Tibial artery (tissue), 4 donors: ENCODE data around the gene SMC3.

Experiments used
- DNase-seq, 2 donors: peaks; one replicate each; pipeline ENCODE4 v3.0.0-alpha.2; 2019
- H3K27ac ChIP-seq, 2 donors: fragments of 200-600 bp; sonication (generic) in 1 of 2; 1 replicate in 1 of 2; 2 replicates in 1 of 2; pipeline ENCODE4 v1.5.1; 2018 to 2019; ENCODE audit warnings: mild to moderate bottlenecking in 1 of 2
- H3K27me3 ChIP-seq, 2 donors: fragments of 200-600 bp; sonication (generic) in 1 of 2; one replicate each; pipeline versions ENCODE4 v1.5.1 to v1.6.0; 2016 to 2019
- H3K36me3 ChIP-seq, 3 donors: fragments of 200-600 bp; sonication (generic) in 2 of 3; one replicate each; pipeline ENCODE4 v1.5.1; 2016 to 2019; ENCODE audit warnings: mild to moderate bottlenecking in 2 of 3
- H3K4me1 ChIP-seq, 4 donors: fragments of 200-600 bp; sonication (generic) in 2 of 4; 1 replicate in 3 of 4; 2 replicates in 1 of 4; pipeline ENCODE4 v1.5.1; 2016 to 2019
- H3K4me3 ChIP-seq, 2 donors: fragments of 200-600 bp; sonication (generic) in 1 of 2; 1 replicate in 1 of 2; 2 replicates in 1 of 2; pipeline ENCODE4 v1.5.1; 2018 to 2019; ENCODE audit warnings: mild to moderate bottlenecking in 2 of 2
- H3K9me3 ChIP-seq, 3 donors: fragments of 200-600 bp; sonication (generic) in 1 of 3; one replicate each; pipeline ENCODE4 v1.5.1; 2016 to 2019
- CTCF ChIP-seq, 2 experiments: fragments of 200-600 bp in 1 of 2; fragments of 450-650 bp in 1 of 2; IDR thresholded peaks; one replicate each; pipeline ENCODE4 v1.5.1; 2017 to 2019; ENCODE audit warnings: antibody characterized with exemption in 2 of 2, mild to moderate bottlenecking in 1 of 2, moderate library complexity in 1 of 2
- intact Hi-C: fragments of 100-400 bp; cut with DNase I; formaldehyde crosslinking; loops from one replicate; pipeline ENCODE4 v1.15.0; 2023; ENCODE audit warnings: low total_unique reads

SMC3 gene

GRCh38 chr10:110613996-110614495, 46.6 kb downstream of the SMC3 start:
- H3K9me3 ChIP-seq: no peaks in the 10 kb centered on the region
- intact Hi-C loops: loop anchor here (5.0 kb wide), 1 partner anchor 58 kb away; no protein-coding TSS in a partner anchor

GRCh38 chr10:110615057-110615747, 47.7 kb downstream of the SMC3 start:
- no peaks in the 10 kb centered on the region for H3K9me3 ChIP-seq
- no peak overlapping the region for H3K27ac ChIP-seq
- no peak for DNase-seq
- no peak for TF ChIP-seq CTCF (IDR thresholded peaks at IDR 0.05)
- no peaks in the 10 kb centered on the region for H3K4me1 ChIP-seq
- no peak overlapping the region for H3K4me3 ChIP-seq
- no peaks in the 10 kb centered on the region for H3K36me3 ChIP-seq
- no peaks in the 10 kb centered on the region for H3K27me3 ChIP-seq
- intact Hi-C loops: no loop called here

More at GRCh38 chr10:110613996-110614495, 46.6 kb downstream of the SMC3 start:
- Histone ChIP-seq H3K27me3 (no peaks in the 10 kb centered on the region), H3K36me3 (no peaks in the 10 kb centered on the region), H3K4me1 (no peaks in the 10 kb centered on the region), H3K4me3 (no peak overlapping the region), H3K27ac (no peak overlapping the region)
- TF ChIP-seq CTCF (IDR thresholded peaks at IDR 0.05): no peak
- DNase-seq: no peak

- Histone ChIP-seq H3K4me3 (no peak overlapping the region), H3K27ac (no peak overlapping the region), H3K4me1 (no peaks in the 10 kb centered on the region), H3K27me3 (no peaks in the 10 kb centered on the region), H3K9me3 (no peaks in the 10 kb centered on the region), H3K36me3 (no peaks in the 10 kb centered on the region)
- TF ChIP-seq CTCF (IDR thresholded peaks at IDR 0.05): no peak
- no peak for DNase-seq
- intact Hi-C loops: no loop called here
These were observed 49.1 kb downstream of the SMC3 start for GRCh38 chr10:110616493-110617033.

GRCh38 chr10:110617425-110618229, 50.1 kb downstream of the SMC3 start:
- H3K27ac ChIP-seq: no peak overlapping the region
- no peaks in the 10 kb centered on the region for H3K4me1 ChIP-seq
- H3K36me3 ChIP-seq: no peaks in the 10 kb centered on the region
- no peak overlapping the region for H3K4me3 ChIP-seq
- no peaks in the 10 kb centered on the region for H3K9me3 ChIP-seq
- intact Hi-C loops: no loop called here
- H3K27me3 ChIP-seq: no peaks in the 10 kb centered on the region
- no peak for TF ChIP-seq CTCF (IDR thresholded peaks at IDR 0.05)
- DNase-seq: no peak

- intact Hi-C loops: no loop called here
- DNase-seq: no peak
These were observed 50.7 kb downstream of the SMC3 start for GRCh38 chr10:110618230-110618610.

More at GRCh38 chr10:110618230-110618610, 50.7 kb downstream of the SMC3 start:
- no peak overlapping the region for H3K27ac ChIP-seq
- no peaks in the 10 kb centered on the region for H3K36me3 ChIP-seq
- no peaks in the 10 kb centered on the region for H3K4me1 ChIP-seq
- no peak for TF ChIP-seq CTCF (IDR thresholded peaks at IDR 0.05)
- no peaks in the 10 kb centered on the region for H3K27me3 ChIP-seq
- H3K4me3 ChIP-seq: no peak overlapping the region
- no peaks in the 10 kb centered on the region for H3K9me3 ChIP-seq
